HepG2 (cell line): ENCODE data around the gene DCAF6. TPM values are rescaled to one million over a fixed set of nuclear protein-coding genes. Genes with fewer than 3 reads are reported as not detected.

Experiments used
- ATAC-seq: fragments of 200-7000 bp; cut with Tn5 transposase; 3 replicates; pipeline ENCODE4 v1.9.1; 2020; ENCODE audit warnings: mild to moderate bottlenecking, moderate library complexity
- BruUV-seq: library from RNA; stranded (reverse); fragments of 400-500 nt; replicated peaks from 2 replicates; lab custom pipeline; 2021; lab: Mats Ljungman, UMichigan
- CTCF ChIA-PET: fragments of 300-600 bp; formaldehyde crosslinking; extraction: SDS; loops from one replicate; lab custom pipeline; 2021; ENCODE audit warnings: low total read pairs, inconsistent platforms, low intra/inter-chr PET ratio; lab: Yijun Ruan, JAX
- POLR2A ChIA-PET: fragments of 350-600 bp; sonication (Branson Sonifier 250); formaldehyde crosslinking; loops from one replicate; lab custom pipeline; 2020; ENCODE audit warnings: antibody characterized with exemption, inconsistent platforms; lab: Yijun Ruan, JAX
- DNase-seq: peaks from one replicate; pipeline ENCODE4 v3.0.0-alpha.2; 2015; ENCODE audit warnings: low spot score
- FAIRE-seq: peaks from 3 replicates; lab custom pipeline; 2011; peaks lifted over from hg19 to GRCh38; lab: Jason Lieb, UNC
- H2AFZ ChIP-seq: one replicate; pipeline ENCODE4 v1.6.1; 2011; ENCODE audit warnings: low read length, inconsistent platforms
- H3K27ac ChIP-seq: fragments of 300-600 bp; 3 replicates; pipeline ENCODE4 v1.8.0; 2011; ENCODE audit warnings: mixed run types, mild to moderate bottlenecking, mixed read lengths, low read length, inconsistent platforms; ENCODE audit not compliant: insufficient read depth; ENCODE audit errors: extremely low read length
- H3K27me3 ChIP-seq, 2 experiments: fragments of 200-600 bp in 1 of 2; 2 replicates in 1 of 2; 3 replicates in 1 of 2; pipeline versions ENCODE4 v1.6.0 to v1.8.0; 2011; ENCODE audit warnings: low read length in 2 of 2, mild to moderate bottlenecking in 2 of 2, moderate library complexity in 2 of 2, inconsistent platforms in 1 of 2; ENCODE audit not compliant: insufficient read depth in 2 of 2, control insufficient read depth in 1 of 2
- H3K36me3 ChIP-seq, 2 experiments: fragments of 200-600 bp in 1 of 2; replicated peaks in 1 of 2; 2 replicates in 1 of 2; 3 replicates in 1 of 2; pipeline versions ENCODE4 v1.5.1 to v1.8.0; 2011; ENCODE audit warnings: low read length in 2 of 2, inconsistent platforms in 1 of 2; ENCODE audit not compliant: insufficient read depth in 2 of 2, control insufficient read depth in 1 of 2
- H3K4me1 ChIP-seq: 2 replicates; pipeline ENCODE4 v1.5.1; 2012; ENCODE audit warnings: low read length, inconsistent platforms; ENCODE audit not compliant: insufficient read depth
- H3K4me2 ChIP-seq: 2 replicates; pipeline ENCODE4 v1.6.0; 2011; ENCODE audit warnings: low read depth, low read length, inconsistent platforms
- H3K4me3 ChIP-seq, 3 experiments: fragments of 200-600 bp in 1 of 3; sonication (generic), shearing (Covaris generic) in 1 of 3; replicated peaks in 1 of 3; 2 replicates each; pipeline ENCODE4 v1.5.1; 2011 to 2016; ENCODE audit warnings: low read length in 3 of 3, inconsistent platforms in 2 of 3, low read depth in 2 of 3, mild to moderate bottlenecking in 2 of 3, control low read depth in 1 of 3, mixed read lengths in 1 of 3; ENCODE audit not compliant: insufficient read depth in 1 of 3
- H3K79me2 ChIP-seq: one replicate; pipeline ENCODE4 v1.6.1; 2011; ENCODE audit warnings: low read length, inconsistent platforms; ENCODE audit not compliant: insufficient read depth
- H3K9ac ChIP-seq: 2 replicates; pipeline ENCODE4 v1.6.0; 2011; ENCODE audit warnings: mild to moderate bottlenecking, low read depth, low read length, inconsistent platforms; ENCODE audit not compliant: insufficient read depth
- H3K9me3 ChIP-seq: 2 replicates; pipeline ENCODE4 v1.5.1; 2012; ENCODE audit warnings: mild to moderate bottlenecking, low read length
- H4K20me1 ChIP-seq: 2 replicates; pipeline ENCODE4 v1.6.0; 2011; ENCODE audit warnings: inconsistent platforms, mild to moderate bottlenecking, low read length, moderate library complexity; ENCODE audit not compliant: insufficient read depth
- DZIP1 ChIP-seq: sonication (generic); formaldehyde crosslinking; IDR thresholded peaks from 2 replicates; pipeline ENCODE4 v1.5.0; 2020; ENCODE audit warnings: mild to moderate bottlenecking, missing genetic modification reagents
- HNRNPUL1 ChIP-seq: fragments of 200-400 bp; formaldehyde crosslinking; IDR thresholded peaks from 2 replicates; pipeline ENCODE4 v1.6.1; 2017; ENCODE audit warnings: low read depth, mild to moderate bottlenecking, low read length, moderate library complexity
- MIER2 ChIP-seq: IDR thresholded peaks from 2 replicates; pipeline ENCODE4 v1.6.1; 2016; ENCODE audit warnings: missing biosample characterization, missing genetic modification reagents
- MXD1 ChIP-seq: sonication (generic); formaldehyde crosslinking; IDR thresholded peaks from 2 replicates; pipeline ENCODE4 v1.4.0; 2020; ENCODE audit warnings: mild to moderate bottlenecking, missing genetic modification reagents
- NFYB ChIP-seq: sonication (generic); formaldehyde crosslinking; IDR thresholded peaks from 2 replicates; pipeline ENCODE4 v1.4.0; 2020; ENCODE audit warnings: missing genetic modification reagents
- PHF8 ChIP-seq: sonication (generic); formaldehyde crosslinking; IDR thresholded peaks from 2 replicates; pipeline ENCODE4 v1.5.0; 2020; ENCODE audit warnings: missing genetic modification reagents
- TBL1XR1 ChIP-seq: fragments of 150-350 bp; IDR thresholded peaks from 2 replicates; pipeline ENCODE4 v1.6.1; 2014; ENCODE audit warnings: borderline replicate concordance, low read length; ENCODE audit not compliant: partially characterized antibody
- TGIF2 ChIP-seq: IDR thresholded peaks from 2 replicates; pipeline ENCODE4 v1.6.1; 2016; ENCODE audit warnings: control low read depth, missing compliant biosample characterization
- ZMYM3 ChIP-seq: sonication (generic); formaldehyde crosslinking; IDR thresholded peaks from 2 replicates; pipeline ENCODE4 v1.5.1; 2020; ENCODE audit warnings: mild to moderate bottlenecking, missing genetic modification reagents
- ZNF30 ChIP-seq: sonication (generic); formaldehyde crosslinking; IDR thresholded peaks from 2 replicates; pipeline ENCODE4 v1.5.0; 2020; ENCODE audit warnings: mild to moderate bottlenecking, missing genetic modification reagents
- ZNF382 ChIP-seq: sonication (generic); formaldehyde crosslinking; IDR thresholded peaks from 2 replicates; pipeline ENCODE4 v1.5.0; 2020; ENCODE audit warnings: missing genetic modification reagents, mild to moderate bottlenecking, borderline replicate concordance
- ZNF441 ChIP-seq: sonication (generic); formaldehyde crosslinking; IDR thresholded peaks from 2 replicates; pipeline ENCODE4 v1.7.0; 2021; ENCODE audit warnings: missing genetic modification reagents, borderline replicate concordance
- ZNF776 ChIP-seq: sonication (generic); formaldehyde crosslinking; IDR thresholded peaks from 2 replicates; pipeline ENCODE4 v1.4.0; 2020; ENCODE audit warnings: mild to moderate bottlenecking, missing genetic modification reagents
- ZNF800 ChIP-seq: sonication (generic); formaldehyde crosslinking; IDR thresholded peaks from 2 replicates; pipeline ENCODE4 v1.4.0; 2020; ENCODE audit warnings: missing genetic modification reagents
- WGBS: methylation state at CpG from one replicate; pipeline ENCODE4 v1.1.6; 2017; ENCODE audit warnings: low lambda C conversion rate; 5-methylcytosine and 5-hydroxymethylcytosine counted together
- in situ Hi-C: cut with HindIII; loops from 2 replicates; pipeline ENCODE4 v1.10.0; 2017; ENCODE audit warnings: low pct_unique_long_range_greater_than_20kb; ENCODE audit not compliant: extremely low pct_ligation_motif_present
- intact Hi-C: fragments of 100-400 bp; cut with micrococcal nuclease; formaldehyde crosslinking; loops from one replicate; pipeline ENCODE4 v1.10.0; 2022; ENCODE audit not compliant: unreplicated experiment
- polyA plus RNA-seq, 8 experiments: library from polyadenylated mRNA; depleted of rRNA in 3 of 8; stranded (reverse) in 7 of 8; unstranded in 1 of 8; fragments of >200 nt; fragmentation: Illumina TruSeq in 4 of 8; extraction: Trizol in 4 of 8; gene quantifications; 2 replicates each; pipeline versions ENCODE4 v1.2.1 to v1.2.3, GENCODE V29; 2011 to 2016; ENCODE audit warnings: low read depth in 4 of 8, missing spikeins in 1 of 8, mixed read lengths in 1 of 8; ENCODE audit not compliant: insufficient read depth in 1 of 8
- total RNA-seq, 5 experiments: library from RNA; depleted of rRNA; stranded (reverse); fragments of >200 nt; fragmentation: Illumina TruSeq; extraction: Trizol; gene quantifications; 2 replicates each; pipeline ENCODE4 v1.2.3, GENCODE V29; 2016; ENCODE audit warnings: low read depth in 1 of 5

DCAF6 gene
- total and polyA plus RNA-seq, 2 of the 13 experiments (the other 11 are each of a cell fraction or from before 2014, with no cell fraction given): 24.7 to 33.7 TPM

- ChIA-PET POLR2A (no interaction called here), CTCF (no interaction called here)
- FAIRE-seq (no peak), ATAC-seq (no peak), DNase-seq (no peak)
- in situ Hi-C loops (no loop called here), intact Hi-C loops (no loop called here)
- Histone ChIP-seq H3K27ac (no peak overlapping the region), H3K9ac (no peak overlapping the region), H3K4me1 (no peaks in the 10 kb centered on the region), H3K9me3 (no peaks in the 10 kb centered on the region), H3K27me3 (no peaks in the 10 kb centered on the region), H3K4me3 (no peak overlapping the region), H4K20me1 (no peaks in the 10 kb centered on the region), H3K79me2 (no peaks in the 10 kb centered on the region), H3K4me2 (no peak overlapping the region), H2AFZ (no peak overlapping the region), H3K36me3 (peaks cover 0 to 17% of the 10 kb centered on the region in 2 experiments; a peak in 4 of 5 replicates)
- TF ChIP-seq HNRNPUL1: no peak
- TF ChIP-seq ZNF800: no peak
- TF ChIP-seq TGIF2: no peak
- TF ChIP-seq ZNF30 (CRISPR knock-in tag): no peak
- no peak for TF ChIP-seq DZIP1 (CRISPR knock-in tag)
- no peak for TF ChIP-seq MIER2 (CRISPR knock-in tag)
- no peak for TF ChIP-seq ZMYM3 (CRISPR knock-in tag)
- TF ChIP-seq NFYB (CRISPR knock-in tag): no peak
- TF ChIP-seq PHF8: no peak
- no peak for TF ChIP-seq ZNF382 (CRISPR knock-in tag)
- no peak for TF ChIP-seq ZNF441 (CRISPR knock-in tag)
- no peak for TF ChIP-seq MXD1 (CRISPR knock-in tag)
- TF ChIP-seq TBL1XR1: no peak
- TF ChIP-seq ZNF776 (CRISPR knock-in tag): no peak
- 91% methylated on average over 3 of the region's 3 CpGs for WGBS
- BruUV-seq: no TSS peak
These were observed 63.4 kb downstream of the DCAF6 start for GRCh38 chr1:167999877-168000276.
